ENCODE measurements around the gene TMEM132A.
"Not testable (repeated sequence)": the region's sequence is repeated elsewhere in the genome, so short reads cannot be mapped to it uniquely, and the experiment has no call there.

TMEM132A gene

GRCh38 chr11:60964801-60965200 is 40.5 kb downstream of the TMEM132A start:
- no peak overlapping the region for H3K4me3 Mint-ChIP-seq
- H3K27me3 Mint-ChIP-seq: peaks cover 3% of the 10 kb centered on the region
- H3K27ac Mint-ChIP-seq: no peak overlapping the region
- H3K4me1 Mint-ChIP-seq (ENCODE audit: low read depth): no peaks in the 10 kb centered on the region
- no peak for DNase-seq
- no peaks in the 10 kb centered on the region for H3K36me3 Mint-ChIP-seq (ENCODE audit: low read depth)
- H3K9me3 Mint-ChIP-seq: peaks cover 4% of the 10 kb centered on the region

GRCh38 chr11:60966890-60967289 is 42.6 kb downstream of the TMEM132A start:
- H3K9me3 Mint-ChIP-seq: peaks cover 4% of the 10 kb centered on the region
- H3K27ac Mint-ChIP-seq: no peak overlapping the region
- DNase-seq: no peak
- no peak overlapping the region for H3K4me3 Mint-ChIP-seq
- H3K27me3 Mint-ChIP-seq: no peaks in the 10 kb centered on the region
- H3K4me1 Mint-ChIP-seq (ENCODE audit: low read depth): peaks cover 16% of the 10 kb centered on the region
- H3K36me3 Mint-ChIP-seq (ENCODE audit: low read depth): peaks cover 6% of the 10 kb centered on the region

GRCh38 chr11:60968223-60968622 is 44.0 kb downstream of the TMEM132A start:
- peaks cover 19% of the 10 kb centered on the region for H3K36me3 Mint-ChIP-seq (ENCODE audit: low read depth)
- H3K9me3 Mint-ChIP-seq: peaks cover 4% of the 10 kb centered on the region
- no peak overlapping the region for H3K4me3 Mint-ChIP-seq
- no peak for DNase-seq
- H3K4me1 Mint-ChIP-seq (ENCODE audit: low read depth): peaks cover 16% of the 10 kb centered on the region
- no peaks in the 10 kb centered on the region for H3K27me3 Mint-ChIP-seq
- H3K27ac Mint-ChIP-seq: no peak overlapping the region

- Mint-ChIP-seq H3K36me3 (ENCODE audit: low read depth) (peaks cover 39% of the 10 kb centered on the region), H3K4me3 (peak overlapping the region; percentile 88), H3K9me3 (peaks cover 4% of the 10 kb centered on the region), H3K4me1 (ENCODE audit: low read depth) (peaks cover 26% of the 10 kb centered on the region), H3K27me3 (no peaks in the 10 kb centered on the region), H3K27ac (peak overlapping the region; percentile 98)
- peak; percentile 89 for DNase-seq
Measured at GRCh38 chr11:60970369-60970774, 46.1 kb downstream of the TMEM132A start.

- peak overlapping the region; percentile 88 for H3K4me3 Mint-ChIP-seq
- no peaks in the 10 kb centered on the region for H3K27me3 Mint-ChIP-seq
- H3K27ac Mint-ChIP-seq: peak overlapping the region; percentile 98
- peak; percentile 58 for DNase-seq
- peaks cover 29% of the 10 kb centered on the region for H3K4me1 Mint-ChIP-seq (ENCODE audit: low read depth)
- peaks cover 4% of the 10 kb centered on the region for H3K9me3 Mint-ChIP-seq
- peaks cover 43% of the 10 kb centered on the region for H3K36me3 Mint-ChIP-seq (ENCODE audit: low read depth)
Measured at GRCh38 chr11:60970890-60971289, 46.6 kb downstream of the TMEM132A start.

GRCh38 chr11:60971520-60971919 is 47.3 kb downstream of the TMEM132A start, which contains the start of gene CD6:
Gene CD6, plus strand, starts transcription at chr11:60971680. Its CDS starts 186 bp downstream, at chr11:60971866.
- H3K4me1 Mint-ChIP-seq (ENCODE audit: low read depth): peaks cover 35% of the 10 kb centered on the region
- H3K27ac Mint-ChIP-seq: peak within 1 kb of the TSS; percentile 98
- peaks cover 49% of the 10 kb centered on the region for H3K36me3 Mint-ChIP-seq (ENCODE audit: low read depth)

GRCh38 chr11:60972182-60973030 is 48.1 kb downstream of the TMEM132A start:
- Mint-ChIP-seq H3K36me3 (ENCODE audit: low read depth) (peaks cover 58% of the 10 kb centered on the region), H3K9me3 (peaks cover 4% of the 10 kb centered on the region), H3K27me3 (no peaks in the 10 kb centered on the region), H3K27ac (peak overlapping the region; percentile 98), H3K4me1 (ENCODE audit: low read depth) (peaks cover 43% of the 10 kb centered on the region), H3K4me3 (peak overlapping the region; percentile 88)
- peak; percentile 72 for DNase-seq

More at GRCh38 chr11:60971520-60971919, 47.3 kb downstream of the TMEM132A start, which contains the start of gene CD6:
- peak; percentile 81 for DNase-seq
- Mint-ChIP-seq H3K4me3 (peak within 1 kb of the TSS; percentile 88), H3K27me3 (no peaks in the 10 kb centered on the region), H3K9me3 (peaks cover 4% of the 10 kb centered on the region)

- H3K4me1 Mint-ChIP-seq (ENCODE audit: low read depth): peaks cover 56% of the 10 kb centered on the region
- H3K9me3 Mint-ChIP-seq: no peaks in the 10 kb centered on the region
- DNase-seq: peak; percentile 69
- H3K4me3 Mint-ChIP-seq: peak overlapping the region; percentile 88
- H3K27ac Mint-ChIP-seq: peak overlapping the region; percentile 98
- H3K36me3 Mint-ChIP-seq (ENCODE audit: low read depth): peaks cover 71% of the 10 kb centered on the region
- H3K27me3 Mint-ChIP-seq: no peaks in the 10 kb centered on the region
Measured at GRCh38 chr11:60973699-60974098, 49.4 kb downstream of the TMEM132A start.

- not testable (repeated sequence) for H3K27me3 Mint-ChIP-seq, H3K9me3 Mint-ChIP-seq
- DNase-seq: peak; percentile 68
- Mint-ChIP-seq H3K27ac (peak overlapping the region; percentile 98), H3K36me3 (ENCODE audit: low read depth) (peaks cover 77% of the 10 kb centered on the region), H3K4me1 (ENCODE audit: low read depth) (peaks cover 62% of the 10 kb centered on the region), H3K4me3 (peak overlapping the region; percentile 88)
Measured at GRCh38 chr11:60974316-60974715, 50.1 kb downstream of the TMEM132A start.

GRCh38 chr11:60974726-60975125 is 50.5 kb downstream of the TMEM132A start:
- no peaks in the 10 kb centered on the region for H3K27me3 Mint-ChIP-seq
- peak; percentile 64 for DNase-seq
- no peaks in the 10 kb centered on the region for H3K9me3 Mint-ChIP-seq
- peaks cover 81% of the 10 kb centered on the region for H3K36me3 Mint-ChIP-seq (ENCODE audit: low read depth)
- peak overlapping the region; percentile 98 for H3K27ac Mint-ChIP-seq
- peaks cover 66% of the 10 kb centered on the region for H3K4me1 Mint-ChIP-seq (ENCODE audit: low read depth)
- H3K4me3 Mint-ChIP-seq: peak overlapping the region; percentile 88

- Mint-ChIP-seq H3K9me3 (no peaks in the 10 kb centered on the region), H3K36me3 (ENCODE audit: low read depth) (peaks cover 95% of the 10 kb centered on the region), H3K4me3 (peak overlapping the region; percentile 88), H3K4me1 (ENCODE audit: low read depth) (peaks cover 73% of the 10 kb centered on the region), H3K27me3 (no peaks in the 10 kb centered on the region), H3K27ac (peak overlapping the region; percentile 97)
- no peak for DNase-seq
Measured at GRCh38 chr11:60977224-60977623, 53.0 kb downstream of the TMEM132A start.

GRCh38 chr11:60977836-60978235 is 53.6 kb downstream of the TMEM132A start:
- H3K36me3 Mint-ChIP-seq (ENCODE audit: low read depth): peaks cover 95% of the 10 kb centered on the region

GRCh38 chr11:60978546-60979380 is 54.5 kb downstream of the TMEM132A start:
- Mint-ChIP-seq H3K4me1 (ENCODE audit: low read depth) (peaks cover 88% of the 10 kb centered on the region), H3K36me3 (ENCODE audit: low read depth) (peaks cover 95% of the 10 kb centered on the region), H3K9me3 (no peaks in the 10 kb centered on the region), H3K27ac (peak overlapping the region; percentile 97), H3K4me3 (peak overlapping the region; percentile 88), H3K27me3 (no peaks in the 10 kb centered on the region)
- peak; percentile 84 for DNase-seq

More at GRCh38 chr11:60977836-60978235, 53.6 kb downstream of the TMEM132A start:
- Mint-ChIP-seq H3K27ac (peak overlapping the region; percentile 97), H3K4me1 (ENCODE audit: low read depth) (peaks cover 79% of the 10 kb centered on the region), H3K9me3 (no peaks in the 10 kb centered on the region), H3K27me3 (no peaks in the 10 kb centered on the region), H3K4me3 (peak overlapping the region; percentile 88)
- no peak for DNase-seq

GRCh38 chr11:60981515-60981914 is 57.3 kb downstream of the TMEM132A start:
- DNase-seq: peak; percentile 49
- Mint-ChIP-seq H3K4me3 (peak overlapping the region; percentile 88), H3K4me1 (ENCODE audit: low read depth) (peaks cover 95% of the 10 kb centered on the region), H3K27ac (peak overlapping the region; percentile 97), H3K36me3 (ENCODE audit: low read depth) (peaks cover 93% of the 10 kb centered on the region), H3K27me3 (no peaks in the 10 kb centered on the region), H3K9me3 (no peaks in the 10 kb centered on the region)
